ENCODE measurements around the gene ADAM12. TPM values are rescaled to one million over a fixed set of nuclear protein-coding genes. Genes with fewer than 3 reads are reported as not detected.

The ADAM12 gene
- total RNA-seq, 4 donors from 2014 or later, result 0.78 to 10.5 (median 1.2) TPM

DNA sequence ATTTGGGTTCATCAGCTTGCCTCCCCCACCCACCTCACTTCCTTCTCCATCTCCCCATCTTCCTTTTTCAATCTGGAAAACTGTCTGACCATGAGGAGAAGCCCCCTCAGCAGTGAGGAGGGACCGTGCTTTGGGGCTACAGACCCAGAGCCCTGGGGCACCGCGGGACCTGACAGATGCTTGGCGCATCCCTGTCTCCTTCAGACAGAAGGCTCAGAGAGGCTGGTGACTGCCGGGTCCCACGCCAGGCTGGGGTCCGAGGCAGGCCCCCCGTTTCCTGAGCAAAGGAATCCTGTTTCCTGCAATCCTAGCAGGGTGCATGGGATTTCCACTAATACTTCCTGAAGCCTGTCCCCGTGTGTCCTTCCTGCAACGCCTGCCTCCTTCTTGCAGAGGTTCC lies 344.9 kb downstream of the ADAM12 start:
- Histone ChIP-seq H3K4me1 (peaks cover 0 to 14% (median 4%) of the 10 kb centered on the region in 4 donors), H3K36me3 (no peaks in the 10 kb centered on the region), H3K27ac (no peak overlapping the region), H3K27me3 (no peaks in the 10 kb centered on the region), H3K4me3 (no peak overlapping the region), H3K9me3 (no peaks in the 10 kb centered on the region)
- no peak for DNase-seq (ENCODE audit: low spot score in 2 of 2)
- TF ChIP-seq, protein P1, sequence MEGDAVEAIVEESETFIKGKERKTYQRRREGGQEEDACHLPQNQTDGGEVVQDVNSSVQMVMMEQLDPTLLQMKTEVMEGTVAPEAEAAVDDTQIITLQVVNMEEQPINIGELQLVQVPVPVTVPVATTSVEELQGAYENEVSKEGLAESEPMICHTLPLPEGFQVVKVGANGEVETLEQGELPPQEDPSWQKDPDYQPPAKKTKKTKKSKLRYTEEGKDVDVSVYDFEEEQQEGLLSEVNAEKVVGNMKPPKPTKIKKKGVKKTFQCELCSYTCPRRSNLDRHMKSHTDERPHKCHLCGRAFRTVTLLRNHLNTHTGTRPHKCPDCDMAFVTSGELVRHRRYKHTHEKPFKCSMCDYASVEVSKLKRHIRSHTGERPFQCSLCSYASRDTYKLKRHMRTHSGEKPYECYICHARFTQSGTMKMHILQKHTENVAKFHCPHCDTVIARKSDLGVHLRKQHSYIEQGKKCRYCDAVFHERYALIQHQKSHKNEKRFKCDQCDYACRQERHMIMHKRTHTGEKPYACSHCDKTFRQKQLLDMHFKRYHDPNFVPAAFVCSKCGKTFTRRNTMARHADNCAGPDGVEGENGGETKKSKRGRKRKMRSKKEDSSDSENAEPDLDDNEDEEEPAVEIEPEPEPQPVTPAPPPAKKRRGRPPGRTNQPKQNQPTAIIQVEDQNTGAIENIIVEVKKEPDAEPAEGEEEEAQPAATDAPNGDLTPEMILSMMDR (IDR thresholded peaks at IDR 0.05), result no peak
- WGBS, 2 donors, result 92% methylated on average over 4 to 10 of the region's 10 CpGs

GRCh38 chr10:126042906-126043305 lies 345.4 kb downstream of the ADAM12 start:
- 87 to 89% methylated on average over 7 to 9 of the region's 10 CpGs for WGBS, 2 donors
- no peaks in the 10 kb centered on the region for H3K9me3 ChIP-seq
- H3K36me3 ChIP-seq, result no peaks in the 10 kb centered on the region
- H3K27ac ChIP-seq, result no peak overlapping the region
- peaks cover 0 to 14% (median 4%) of the 10 kb centered on the region in 4 donors for H3K4me1 ChIP-seq
- TF ChIP-seq POLR2A (IDR thresholded peaks at IDR 0.05), result no peak
- TF ChIP-seq EP300 (IDR thresholded peaks at IDR 0.05), result no peak
- TF ChIP-seq, protein P1 (IDR thresholded peaks at IDR 0.05), result no peak
- no peak for DNase-seq (ENCODE audit: low spot score in 2 of 2)
- H3K4me3 ChIP-seq, result no peak overlapping the region
- no peaks in the 10 kb centered on the region for H3K27me3 ChIP-seq

- TF ChIP-seq EP300 (IDR thresholded peaks at IDR 0.05) (no peak), POLR2A (IDR thresholded peaks at IDR 0.05) (no peak)
- TF ChIP-seq, protein P1 (IDR thresholded peaks at IDR 0.05), result no peak
- 63% methylated on average over 4 of the region's 4 CpGs for WGBS, 2 donors
- Histone ChIP-seq H3K27me3 (no peaks in the 10 kb centered on the region), H3K27ac (peak overlapping the region in 3 of 4 donors; percentile 5 to 54 (median 25)), H3K4me3 (peak overlapping the region in 2 of 4 donors; percentile 11 to 24), H3K4me1 (peaks cover 0 to 14% (median 4%) of the 10 kb centered on the region in 4 donors), H3K36me3 (no peaks in the 10 kb centered on the region), H3K9me3 (no peaks in the 10 kb centered on the region)
- no peak for DNase-seq (ENCODE audit: low spot score in 2 of 2)
Measured at GRCh38 chr10:126042354-126042753, 345.9 kb downstream of the ADAM12 start.

GRCh38 chr10:126041804-126042231 lies 346.5 kb downstream of the ADAM12 start:
- peak overlapping the region in 2 of 4 donors; percentile 11 to 24 for H3K4me3 ChIP-seq
- DNase-seq (ENCODE audit: low spot score in 2 of 2), result peak; percentile 62 to 66
- peak overlapping the region in 3 of 4 donors; percentile 25 to 72 (median 54) for H3K27ac ChIP-seq

DNA sequence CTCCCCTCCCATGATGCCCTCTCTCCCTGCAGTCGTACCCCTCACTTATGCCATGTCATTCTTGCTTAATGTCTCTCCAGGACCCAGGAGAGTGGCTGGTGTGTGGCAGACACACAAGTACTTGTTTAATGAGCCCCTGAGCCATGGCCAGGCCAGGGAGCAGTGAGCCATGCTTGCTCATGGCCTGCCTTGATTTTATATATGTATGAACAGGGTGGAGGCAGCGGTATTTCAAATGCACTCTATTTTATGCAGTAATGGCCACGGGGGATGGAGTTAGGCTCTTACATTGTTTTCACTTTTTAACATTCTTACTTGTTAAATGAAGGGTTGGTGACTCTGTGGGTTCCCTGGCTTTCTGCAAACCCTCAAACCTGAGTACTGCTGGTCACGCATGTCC lies 347.2 kb downstream of the ADAM12 start:
- H3K4me3 ChIP-seq, result no peak overlapping the region
- DNase-seq (ENCODE audit: low spot score in 2 of 2), result no peak
- H3K9me3 ChIP-seq, result no peaks in the 10 kb centered on the region
- no peaks in the 10 kb centered on the region for H3K27me3 ChIP-seq
- H3K4me1 ChIP-seq, result peaks cover 0 to 14% (median 4%) of the 10 kb centered on the region in 4 donors
- no peaks in the 10 kb centered on the region for H3K36me3 ChIP-seq
- H3K27ac ChIP-seq, result peak overlapping the region in 1 of 4 donors; percentile 19
- no peak for TF ChIP-seq EP300 (IDR thresholded peaks at IDR 0.05)
- TF ChIP-seq, protein P1 (IDR thresholded peaks at IDR 0.05), result no peak
- no peak for TF ChIP-seq POLR2A (IDR thresholded peaks at IDR 0.05)
- 87 to 91% methylated on average over 4 of the region's 4 CpGs for WGBS, 2 donors

More at GRCh38 chr10:126041804-126042231, 346.5 kb downstream of the ADAM12 start:
- Histone ChIP-seq H3K9me3 (no peaks in the 10 kb centered on the region), H3K27me3 (no peaks in the 10 kb centered on the region), H3K4me1 (peaks cover 0 to 14% (median 4%) of the 10 kb centered on the region in 4 donors), H3K36me3 (no peaks in the 10 kb centered on the region)
- TF ChIP-seq EP300 (IDR thresholded peaks at IDR 0.05) (peak in 1 of 2 donors; percentile 75), POLR2A (IDR thresholded peaks at IDR 0.05) (peak in 1 of 2 donors; percentile 19)
- TF ChIP-seq, protein P1 (IDR thresholded peaks at IDR 0.05), result no peak
- WGBS, 2 donors, result 0 to 12% methylated on average over 12 of the region's 12 CpGs
